G401.6 (cell line): ENCODE data around the gene HOXD4.

Experiments
- FAIRE-seq: peaks from 2 replicates; lab custom pipeline; 2012; peaks lifted over from hg19 to GRCh38; lab: Jason Lieb, UNC

HOXD4 gene

GRCh38 chr2:176151442-176152287 is at the start of gene HOXD4:
Gene HOXD4, plus strand, starts transcription at chr2:176151550. Its CDS starts 84 bp downstream, at chr2:176151634.
- FAIRE-seq = no peak

- no peak for FAIRE-seq
Measured at GRCh38 chr2:176101842-176102241, 49.5 kb upstream of the HOXD4 start.

DNA sequence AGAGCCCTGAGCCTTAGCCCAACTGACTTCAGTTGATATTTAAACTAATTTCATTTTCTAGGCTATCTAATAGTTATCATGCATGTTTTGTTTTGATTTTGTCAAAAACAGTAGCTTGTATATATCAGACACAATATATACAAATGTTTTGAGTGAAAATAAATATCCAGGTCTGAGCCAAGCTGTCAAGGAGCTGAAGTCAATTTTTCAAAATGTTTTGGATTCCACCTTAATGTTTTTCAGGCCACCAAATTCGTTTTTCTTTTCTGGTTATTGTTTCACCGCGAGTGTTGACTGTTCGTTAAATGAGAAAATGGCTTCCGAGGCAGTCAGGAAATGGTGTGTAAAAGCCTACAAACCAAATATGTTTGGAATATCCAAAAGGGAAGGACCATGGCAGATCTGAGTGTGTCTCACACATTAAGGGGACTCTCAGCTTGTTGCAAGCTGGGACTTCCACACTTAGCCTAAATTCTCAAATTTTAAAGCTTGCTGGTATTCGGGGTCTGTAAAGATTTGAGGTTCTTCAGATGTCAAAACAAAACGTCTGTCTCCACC is 49.0 kb upstream of the HOXD4 start:
- FAIRE-seq = no peak

DNA sequence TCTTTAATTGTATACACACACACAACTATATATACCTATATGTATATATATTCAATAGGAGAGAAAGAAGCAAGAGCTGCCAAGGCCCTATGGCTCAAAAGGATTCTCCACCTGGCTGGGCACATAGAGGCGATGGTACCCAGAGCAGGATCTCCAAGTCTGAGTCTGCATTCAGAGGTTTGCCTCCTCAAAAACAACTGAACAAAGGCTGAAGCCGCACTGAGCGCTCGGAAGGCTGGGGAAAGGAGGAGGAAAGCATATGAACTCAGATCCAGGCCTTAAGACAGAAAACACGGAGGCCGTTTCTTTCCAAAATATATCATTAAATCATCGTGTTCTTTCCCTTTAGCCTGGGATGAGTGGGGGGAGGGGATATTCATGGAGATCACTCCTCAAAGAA is 48.2 kb upstream of the HOXD4 start:
- FAIRE-seq = no peak

DNA sequence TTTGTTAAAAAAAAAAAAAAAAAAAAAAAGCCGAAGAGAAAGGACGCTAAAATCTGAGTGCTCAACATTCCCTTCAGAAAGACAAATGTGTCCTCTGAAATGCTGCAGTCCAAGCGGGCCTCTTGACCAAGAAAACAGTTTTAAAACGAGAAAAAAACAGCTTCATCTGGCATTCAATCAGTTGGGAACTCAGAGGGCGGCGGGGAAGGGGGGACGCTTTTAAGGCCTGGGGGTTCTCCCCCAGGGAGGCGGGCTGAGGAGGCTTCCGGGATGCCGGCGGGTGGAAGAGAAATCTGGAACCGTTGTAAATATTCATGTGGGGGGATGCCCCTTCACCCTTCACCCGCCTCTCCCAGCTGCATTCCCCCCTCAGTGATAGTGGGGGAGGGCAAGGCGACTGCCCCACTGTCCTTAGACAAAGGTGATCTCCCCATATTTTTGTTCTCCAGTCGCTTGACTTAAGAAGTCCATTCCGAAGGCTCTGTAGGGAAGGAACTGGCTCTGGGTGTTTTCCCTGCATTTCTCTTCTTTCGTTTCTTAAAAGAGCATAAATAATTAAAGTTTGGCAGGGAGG is 47.5 kb upstream of the HOXD4 start:
- FAIRE-seq = no peak

GRCh38 chr2:176104316-176105077 is 46.9 kb upstream of the HOXD4 start:
- no peak for FAIRE-seq

DNA sequence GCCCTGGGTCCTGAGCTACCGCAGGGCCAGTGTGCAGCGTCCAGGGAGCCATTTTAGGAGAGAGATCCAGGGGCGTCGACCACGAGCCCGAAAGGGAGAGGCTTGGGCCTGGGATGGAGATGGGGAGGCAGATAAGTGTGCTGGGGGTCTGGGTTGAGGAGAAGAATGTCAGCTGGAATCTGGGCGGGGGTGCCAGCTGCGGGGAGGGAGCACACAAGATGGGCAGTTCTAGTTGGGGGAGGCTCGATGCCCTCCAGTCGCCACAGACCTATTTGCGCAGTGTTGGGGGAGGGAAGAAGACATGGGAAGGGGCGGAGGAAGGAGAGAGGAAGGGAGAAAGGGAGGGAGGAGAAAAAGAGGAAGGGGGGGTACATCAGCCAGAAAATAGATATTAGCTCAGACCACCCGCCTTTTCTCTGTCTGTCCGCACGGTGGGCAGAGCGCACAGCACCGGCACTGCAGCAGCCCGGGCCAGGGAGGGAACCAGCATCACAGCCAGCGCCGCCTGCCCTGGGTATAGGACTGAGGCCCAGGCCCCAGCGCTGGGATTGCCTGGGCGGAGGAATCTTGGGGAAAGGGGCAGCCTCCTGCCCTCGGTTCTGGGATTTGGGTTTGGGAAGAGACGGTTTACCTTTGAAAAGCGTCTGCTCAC is 46.1 kb upstream of the HOXD4 start:
- FAIRE-seq = no peak

DNA sequence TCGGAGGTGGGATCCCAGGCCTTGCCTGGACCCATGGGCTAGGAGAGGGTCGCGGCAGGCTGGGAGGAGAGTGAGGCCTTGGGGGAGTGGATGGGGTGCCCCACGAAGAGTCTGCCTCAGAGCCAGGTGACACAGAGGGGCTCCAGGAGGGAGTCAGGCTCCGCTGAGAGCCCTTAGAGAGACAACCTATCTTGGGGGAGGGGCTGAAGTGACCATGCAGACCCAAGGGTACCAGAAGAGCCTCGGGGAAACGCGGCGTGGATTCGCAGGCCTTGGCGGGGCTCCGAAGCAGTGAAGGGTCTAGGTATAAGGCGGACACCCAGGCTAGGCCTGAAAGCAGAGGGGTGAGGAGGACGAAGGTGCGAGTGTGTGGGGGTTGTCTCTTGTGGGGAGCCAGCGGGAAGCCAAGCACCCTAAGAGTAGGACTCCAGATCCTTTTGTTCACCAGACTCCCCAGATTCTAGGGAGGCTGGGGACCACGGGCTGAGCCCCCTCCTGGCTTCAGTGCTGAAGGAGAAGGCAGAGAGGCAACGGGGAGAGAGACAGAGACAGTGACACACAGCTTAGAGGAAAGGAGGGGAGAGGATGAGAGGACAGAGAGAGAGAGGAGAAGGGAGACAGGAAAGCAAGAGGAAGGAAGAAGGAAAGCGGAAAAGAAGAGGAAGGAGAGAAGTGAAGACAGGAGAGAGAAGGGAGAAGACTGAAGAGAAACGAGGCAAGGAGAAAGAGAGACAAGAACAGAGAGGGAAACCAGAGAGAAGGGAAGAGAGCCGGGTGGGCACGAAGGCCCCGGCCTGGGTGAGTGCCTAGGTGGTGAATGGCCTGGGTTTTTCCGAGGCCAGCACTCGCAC is 45.4 kb upstream of the HOXD4 start:
- no peak for FAIRE-seq

GRCh38 chr2:176106581-176107539 is 44.5 kb upstream of the HOXD4 start, which contains the start of gene HOXD11:
Gene HOXD11, plus strand, starts transcription at chr2:176107280. Its CDS starts 76 bp downstream, at chr2:176107356.
- no peak for FAIRE-seq

- FAIRE-seq = no peak
Measured at GRCh38 chr2:176107731-176108181, 43.6 kb upstream of the HOXD4 start.

DNA sequence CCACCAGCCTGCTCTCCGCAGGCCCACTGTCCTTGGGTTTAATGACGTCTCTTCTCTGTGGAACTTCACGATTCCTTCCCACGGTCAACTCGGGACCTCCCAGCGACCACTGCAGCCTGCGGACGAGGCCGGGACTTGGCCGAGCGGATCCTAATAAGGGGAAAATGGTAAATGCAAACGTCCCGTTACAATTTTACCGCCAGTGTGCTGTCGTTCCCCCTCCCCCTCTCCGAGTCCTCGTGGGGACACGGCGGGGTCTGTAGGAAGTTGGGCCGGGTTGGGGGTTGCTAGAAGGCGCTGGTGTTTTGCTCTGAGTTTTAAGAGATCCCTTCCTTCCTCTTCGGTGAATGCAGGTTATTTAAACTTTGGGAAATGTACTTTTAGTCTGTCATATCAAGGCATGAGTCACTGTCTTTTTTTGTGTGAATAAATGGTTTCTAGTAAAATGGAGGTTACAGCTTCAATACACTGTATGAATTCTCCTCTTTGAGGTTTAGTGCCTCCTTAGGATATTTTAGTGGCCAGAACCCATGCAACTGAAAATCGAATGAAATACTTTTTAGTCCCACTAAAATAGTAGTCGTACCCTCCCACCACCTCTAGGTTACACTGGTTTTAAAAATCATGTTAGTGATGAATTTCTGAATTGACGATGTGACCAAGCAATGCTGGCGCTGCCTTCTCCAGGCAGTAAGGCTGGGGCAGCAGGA is 42.0 kb upstream of the HOXD4 start:
- no peak for FAIRE-seq

GRCh38 chr2:176109946-176110345 is 41.4 kb upstream of the HOXD4 start:
- no peak for FAIRE-seq

GRCh38 chr2:176110415-176111308 is 40.7 kb upstream of the HOXD4 start:
- no peak for FAIRE-seq

- FAIRE-seq = peak; percentile 82
Measured at GRCh38 chr2:176111309-176111663, 40.1 kb upstream of the HOXD4 start.

- no peak for FAIRE-seq
Measured at GRCh38 chr2:176111846-176112374, 39.4 kb upstream of the HOXD4 start.

DNA sequence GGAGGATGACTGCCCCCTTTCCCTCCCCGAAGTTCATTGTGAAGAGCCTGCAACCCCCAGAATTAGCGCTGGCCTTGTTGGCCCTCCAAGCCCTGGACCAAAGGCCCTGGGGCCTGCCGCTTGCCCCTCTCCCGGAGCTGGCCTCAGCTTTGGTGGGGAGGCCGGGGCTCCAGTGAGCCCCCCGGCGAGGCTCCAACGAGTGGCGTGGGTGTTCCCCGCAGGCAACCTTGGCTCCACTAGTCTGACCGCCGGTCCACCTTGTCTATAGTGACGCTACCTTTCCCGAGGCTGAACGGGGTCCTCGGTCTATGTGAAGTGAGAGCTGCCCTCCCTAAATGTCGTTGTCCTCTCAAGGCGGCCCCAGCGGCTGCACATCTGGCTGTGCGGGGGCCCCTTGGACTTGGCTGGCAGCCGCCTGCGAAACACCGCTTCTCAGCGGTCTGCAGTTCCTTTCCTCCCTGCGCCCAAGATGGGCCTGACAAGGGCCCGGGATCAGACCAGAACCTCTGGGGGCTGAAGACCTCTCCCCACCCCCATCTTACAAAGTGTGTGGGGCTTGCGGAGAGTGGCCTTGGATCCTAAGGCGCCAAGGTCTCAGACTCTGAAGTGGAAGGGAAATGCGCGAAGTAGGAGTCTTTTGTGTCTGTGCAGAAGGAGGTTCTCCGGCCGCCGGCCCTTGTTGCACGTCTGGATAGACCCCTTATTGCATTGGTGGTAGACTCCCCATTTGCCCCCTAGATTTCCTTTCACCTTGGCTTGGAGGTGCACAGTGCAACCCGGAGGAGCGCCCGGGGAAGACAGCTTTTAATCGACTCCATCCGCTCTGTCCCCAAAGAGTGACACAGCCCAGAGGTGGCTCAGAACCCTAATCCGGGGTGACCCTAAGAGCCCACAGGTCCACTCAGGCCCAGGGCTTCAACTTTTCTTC is 38.7 kb upstream of the HOXD4 start:
- FAIRE-seq = no peak
